Measurements from ENCODE around the gene CNOT1. TPM values are rescaled to one million over a fixed set of nuclear protein-coding genes. Genes with fewer than 3 reads are reported as not detected.

CNOT1 gene
- total and polyA plus RNA-seq, 2 experiments from 2014 or later = 49.3 to 71.8 TPM

DNA sequence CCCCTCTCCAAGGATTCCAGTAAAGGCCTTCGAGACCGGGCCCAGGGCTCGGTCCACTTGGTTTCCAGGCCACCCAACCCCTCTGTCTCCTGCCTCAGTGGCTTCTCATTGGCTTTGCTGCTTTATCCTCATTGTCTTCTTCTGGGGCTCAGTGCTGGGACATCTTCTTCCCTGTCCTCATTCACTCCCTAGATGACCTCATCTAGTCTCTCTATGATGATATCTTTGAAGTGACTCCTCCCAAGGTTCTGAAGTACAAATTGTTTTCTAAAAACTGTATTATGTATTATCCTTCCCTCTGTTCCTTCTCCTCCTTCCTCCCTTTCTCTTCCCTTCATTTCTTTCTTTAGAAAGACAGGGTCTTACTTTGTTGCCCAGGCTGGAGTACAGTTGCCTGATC, 156.8 kb downstream of the CNOT1 start:
- H3K4me3 ChIP-seq = no peak overlapping the region
- no peaks in the 10 kb centered on the region for H3K36me3 ChIP-seq
- DNase-seq (ENCODE audit: low read depth in 1 of 2, low spot score in 1 of 2) = no peak
- no peaks in the 10 kb centered on the region for H3K9me3 ChIP-seq (ENCODE audit: low read depth)
- H3K27me3 ChIP-seq = no peaks in the 10 kb centered on the region
- no peaks in the 10 kb centered on the region for H3K4me1 ChIP-seq (ENCODE audit: low read depth)
- TF ChIP-seq, protein P1, sequence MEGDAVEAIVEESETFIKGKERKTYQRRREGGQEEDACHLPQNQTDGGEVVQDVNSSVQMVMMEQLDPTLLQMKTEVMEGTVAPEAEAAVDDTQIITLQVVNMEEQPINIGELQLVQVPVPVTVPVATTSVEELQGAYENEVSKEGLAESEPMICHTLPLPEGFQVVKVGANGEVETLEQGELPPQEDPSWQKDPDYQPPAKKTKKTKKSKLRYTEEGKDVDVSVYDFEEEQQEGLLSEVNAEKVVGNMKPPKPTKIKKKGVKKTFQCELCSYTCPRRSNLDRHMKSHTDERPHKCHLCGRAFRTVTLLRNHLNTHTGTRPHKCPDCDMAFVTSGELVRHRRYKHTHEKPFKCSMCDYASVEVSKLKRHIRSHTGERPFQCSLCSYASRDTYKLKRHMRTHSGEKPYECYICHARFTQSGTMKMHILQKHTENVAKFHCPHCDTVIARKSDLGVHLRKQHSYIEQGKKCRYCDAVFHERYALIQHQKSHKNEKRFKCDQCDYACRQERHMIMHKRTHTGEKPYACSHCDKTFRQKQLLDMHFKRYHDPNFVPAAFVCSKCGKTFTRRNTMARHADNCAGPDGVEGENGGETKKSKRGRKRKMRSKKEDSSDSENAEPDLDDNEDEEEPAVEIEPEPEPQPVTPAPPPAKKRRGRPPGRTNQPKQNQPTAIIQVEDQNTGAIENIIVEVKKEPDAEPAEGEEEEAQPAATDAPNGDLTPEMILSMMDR (IDR thresholded peaks at IDR 0.05; ENCODE audit: low read depth, low read length) = no peak
- H3K27ac ChIP-seq = no peak overlapping the region

- Histone ChIP-seq H3K4me3 (no peak overlapping the region), H3K27me3 (no peaks in the 10 kb centered on the region), H3K4me1 (ENCODE audit: low read depth) (no peaks in the 10 kb centered on the region), H3K36me3 (no peaks in the 10 kb centered on the region), H3K27ac (no peak overlapping the region), H3K9me3 (ENCODE audit: low read depth) (no peaks in the 10 kb centered on the region)
- TF ChIP-seq, protein P1 (IDR thresholded peaks at IDR 0.05; ENCODE audit: low read depth, low read length) = no peak
- DNase-seq (ENCODE audit: low read depth in 1 of 2, low spot score in 1 of 2) = no peak
Measured at GRCh38 chr16:58472266-58472665, 157.4 kb downstream of the CNOT1 start.

DNA sequence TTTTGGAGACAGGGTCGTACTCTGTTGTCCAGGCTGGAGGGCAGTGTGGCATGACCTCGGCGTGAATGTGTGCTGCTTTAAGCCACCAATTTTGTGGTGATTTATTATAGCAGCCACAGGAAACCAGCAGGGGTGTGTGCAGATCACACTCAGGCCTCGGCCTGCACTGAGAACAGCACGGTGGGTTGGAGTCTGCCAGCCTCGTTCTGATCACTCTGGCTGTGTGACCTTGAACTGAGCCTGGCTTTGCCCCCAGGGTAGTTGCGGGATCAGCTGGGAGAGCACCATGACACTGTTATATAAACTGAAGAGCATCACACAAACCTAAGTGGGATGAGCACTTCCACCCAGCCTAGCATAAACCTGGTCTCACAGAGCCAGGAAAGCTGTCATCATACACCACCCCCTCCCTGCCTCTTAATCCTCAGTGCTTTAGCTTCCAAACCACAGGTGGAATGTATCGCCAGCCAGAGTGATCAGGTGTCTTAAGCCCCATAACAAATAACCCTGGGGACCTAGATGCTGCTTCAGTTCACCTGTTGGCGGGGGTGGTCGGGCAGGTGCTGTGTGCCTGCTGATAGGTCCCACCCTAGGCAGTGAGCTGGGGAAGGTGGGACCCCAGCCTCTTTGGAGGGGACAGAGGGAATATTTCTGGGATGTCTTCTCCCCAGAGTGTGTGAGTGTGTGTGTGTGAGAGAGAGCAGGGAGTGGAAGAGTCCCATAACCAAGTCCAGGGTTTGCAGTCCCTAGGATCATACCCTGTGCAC, 158.2 kb downstream of the CNOT1 start:
- H3K27ac ChIP-seq = no peak overlapping the region
- TF ChIP-seq, protein P1 (IDR thresholded peaks at IDR 0.05; ENCODE audit: low read depth, low read length) = no peak
- H3K4me3 ChIP-seq = no peak overlapping the region
- no peaks in the 10 kb centered on the region for H3K27me3 ChIP-seq
- no peak for DNase-seq (ENCODE audit: low read depth in 1 of 2, low spot score in 1 of 2)
- H3K4me1 ChIP-seq (ENCODE audit: low read depth) = no peaks in the 10 kb centered on the region
- no peaks in the 10 kb centered on the region for H3K36me3 ChIP-seq
- no peaks in the 10 kb centered on the region for H3K9me3 ChIP-seq (ENCODE audit: low read depth)

Other genes with a start within 250 kb of the CNOT1 start
- gene GINS3, start 237.4 kb downstream of the CNOT1 start, total RNA-seq = 2.1 and 9.3 TPM in 2 replicates
- 2.7 and 4.2 TPM in 2 replicates for gene GINS3, start 237.4 kb downstream of the CNOT1 start, polyA plus RNA-seq
- 62.3 and 80.3 TPM in 2 replicates for gene NDRG4, start 129.7 kb downstream of the CNOT1 start, total RNA-seq
- 48.0 and 54.4 TPM in 2 replicates for gene NDRG4, start 129.7 kb downstream of the CNOT1 start, polyA plus RNA-seq
- gene SETD6, start 114.3 kb downstream of the CNOT1 start, total RNA-seq = 23.0 and 47.6 TPM in 2 replicates
- gene SETD6, start 114.3 kb downstream of the CNOT1 start, polyA plus RNA-seq = 23.8 and 32.9 TPM in 2 replicates
- 12.2 and 14.5 TPM in 2 replicates for gene SLC38A7, start 54.9 kb upstream of the CNOT1 start, total RNA-seq
- 11.9 and 22.4 TPM in 2 replicates for gene SLC38A7, start 54.9 kb upstream of the CNOT1 start, polyA plus RNA-seq
- 99.2 and 116 TPM in 2 replicates for gene GOT2, start 104.5 kb upstream of the CNOT1 start, total RNA-seq
- 201 and 211 TPM in 2 replicates for gene GOT2, start 104.5 kb upstream of the CNOT1 start, polyA plus RNA-seq

Measured in cardiac muscle cell (in vitro differentiated cells and primary cell).